Smooth muscle cell (in vitro differentiated cells): ENCODE data around the gene EEIG1. TPM values are rescaled to one million over a fixed set of nuclear protein-coding genes. Genes with fewer than 3 reads are reported as not detected.

Source experiments
- DNase-seq: peaks from one replicate; lab custom pipeline; 2025; ENCODE audit not compliant: unreplicated experiment; lab: John Stamatoyannopoulos, UW
- H2AFZ ChIP-seq: fragments of 200-600 bp; sonication (generic); 2 replicates; pipeline ENCODE4 v1.6.0; 2016; ENCODE audit warnings: antibody characterized with exemption, low read depth, mild to moderate bottlenecking
- H3F3A ChIP-seq: fragments of 200-600 bp; sonication (generic); 2 replicates; pipeline ENCODE4 v1.6.0; 2017; ENCODE audit warnings: antibody characterized with exemption, low read depth
- H3K27ac ChIP-seq: fragments of 200-600 bp; sonication (generic); 2 replicates; pipeline ENCODE4 v1.5.1; 2016; ENCODE audit warnings: low read depth, mild to moderate bottlenecking
- H3K27me3 ChIP-seq: fragments of 200-600 bp; sonication (generic); 2 replicates; pipeline ENCODE4 v1.6.1; 2016; ENCODE audit warnings: low read depth, mild to moderate bottlenecking
- H3K36me3 ChIP-seq: fragments of 200-600 bp; sonication (generic); 2 replicates; pipeline ENCODE4 v1.5.1; 2016; ENCODE audit warnings: low read depth
- H3K4me1 ChIP-seq: fragments of 200-600 bp; sonication (generic); 2 replicates; pipeline ENCODE4 v1.5.1; 2016; ENCODE audit warnings: low read depth
- H3K4me2 ChIP-seq: fragments of 200-600 bp; sonication (generic); 2 replicates; pipeline ENCODE4 v1.6.0; 2016; ENCODE audit warnings: mild to moderate bottlenecking
- H3K4me3 ChIP-seq: fragments of 200-600 bp; sonication (generic); 2 replicates; pipeline ENCODE4 v1.5.1; 2016; ENCODE audit warnings: mild to moderate bottlenecking
- H3K79me2 ChIP-seq: fragments of 200-600 bp; sonication (generic); 2 replicates; pipeline ENCODE4 v1.6.0; 2016; ENCODE audit warnings: low read depth, mild to moderate bottlenecking
- H3K9ac ChIP-seq: fragments of 200-600 bp; sonication (generic); 2 replicates; pipeline ENCODE4 v1.6.0; 2016; ENCODE audit warnings: low read depth
- H3K9me3 ChIP-seq: fragments of 200-600 bp; sonication (generic); replicated peaks from 2 replicates; pipeline ENCODE4 v1.5.1; 2016; ENCODE audit warnings: low read depth
- H4K20me1 ChIP-seq: fragments of 200-600 bp; sonication (generic); 2 replicates; pipeline ENCODE4 v1.6.0; 2016; ENCODE audit warnings: low read depth
- WGBS: methylation state at CpG from one replicate; pipeline ENCODE4 v1.1.7; 2016; ENCODE audit warnings: low lambda C conversion rate; 5-methylcytosine and 5-hydroxymethylcytosine counted together
- polyA plus RNA-seq: library from polyadenylated mRNA; unstranded; fragments of >200 nt; fragmentation: Nextera tagmentation; extraction: Ambion mirVana; gene quantifications from 2 replicates; pipeline ENCODE4 v1.2.1, GENCODE V29; 2016
- total RNA-seq: library from RNA; depleted of rRNA; stranded (reverse); fragments of >200 nt; gene quantifications from 2 replicates; pipeline ENCODE4 v1.2.3, GENCODE V29; 2014
- TF ChIP-seq, protein P1 (sequence below): fragments of 200-600 bp; sonication (generic); IDR thresholded peaks from 2 replicates; pipeline ENCODE4 v1.5.1; 2017; ENCODE audit warnings: borderline replicate concordance, mild to moderate bottlenecking, antibody characterized with exemption; ENCODE audit not compliant: insufficient read depth, poor library complexity, severe bottlenecking

The EEIG1 gene
- total and polyA plus RNA-seq, 2 experiments from 2014 or later = 9.2 to 18.1 TPM

DNA sequence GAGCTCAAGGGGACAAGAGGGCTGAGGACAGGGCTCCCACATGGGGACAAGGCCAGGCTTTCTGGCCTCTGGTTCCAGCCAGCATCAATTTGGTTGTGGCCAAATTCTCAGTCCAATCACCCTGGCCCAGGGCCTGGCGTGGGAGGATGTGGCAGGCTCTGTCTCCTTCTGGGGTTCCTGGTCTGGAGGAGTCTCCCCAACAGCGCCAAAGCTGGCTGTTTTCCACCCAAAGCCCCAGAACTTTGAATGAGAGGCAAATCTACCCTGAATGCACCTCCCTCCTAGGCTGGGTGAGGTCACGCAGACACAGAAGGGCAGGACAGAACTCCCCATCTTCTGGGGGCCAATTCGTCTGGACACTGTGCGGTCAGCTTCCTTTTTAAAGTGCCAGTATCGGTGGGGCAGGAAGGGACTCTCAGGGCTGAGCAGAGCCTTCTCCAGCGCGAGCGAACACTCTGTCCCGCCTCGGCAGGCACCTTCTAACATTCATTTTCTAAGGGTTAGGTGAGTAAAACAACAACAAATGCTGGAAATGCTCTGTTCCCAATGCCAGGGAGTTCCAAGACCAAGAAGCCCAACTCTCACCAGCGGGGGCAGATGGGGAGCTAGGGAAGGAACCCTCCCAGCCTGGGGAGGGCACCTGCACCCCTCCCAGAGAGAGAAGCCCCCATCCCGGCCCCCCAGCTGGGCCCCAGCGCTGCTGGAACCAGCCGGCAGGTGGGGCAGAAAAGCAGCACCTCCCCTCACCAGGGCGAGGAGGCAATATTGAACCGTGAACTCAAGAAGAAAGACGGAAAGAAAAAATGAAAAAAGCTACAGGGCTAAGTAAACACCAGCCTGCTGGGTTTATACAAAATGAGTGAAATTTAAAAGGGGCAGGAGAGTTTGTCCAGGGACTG, 39.5 kb downstream of the EEIG1 start:
- H3K4me2 ChIP-seq = no peak overlapping the region
- TF ChIP-seq, protein P1, sequence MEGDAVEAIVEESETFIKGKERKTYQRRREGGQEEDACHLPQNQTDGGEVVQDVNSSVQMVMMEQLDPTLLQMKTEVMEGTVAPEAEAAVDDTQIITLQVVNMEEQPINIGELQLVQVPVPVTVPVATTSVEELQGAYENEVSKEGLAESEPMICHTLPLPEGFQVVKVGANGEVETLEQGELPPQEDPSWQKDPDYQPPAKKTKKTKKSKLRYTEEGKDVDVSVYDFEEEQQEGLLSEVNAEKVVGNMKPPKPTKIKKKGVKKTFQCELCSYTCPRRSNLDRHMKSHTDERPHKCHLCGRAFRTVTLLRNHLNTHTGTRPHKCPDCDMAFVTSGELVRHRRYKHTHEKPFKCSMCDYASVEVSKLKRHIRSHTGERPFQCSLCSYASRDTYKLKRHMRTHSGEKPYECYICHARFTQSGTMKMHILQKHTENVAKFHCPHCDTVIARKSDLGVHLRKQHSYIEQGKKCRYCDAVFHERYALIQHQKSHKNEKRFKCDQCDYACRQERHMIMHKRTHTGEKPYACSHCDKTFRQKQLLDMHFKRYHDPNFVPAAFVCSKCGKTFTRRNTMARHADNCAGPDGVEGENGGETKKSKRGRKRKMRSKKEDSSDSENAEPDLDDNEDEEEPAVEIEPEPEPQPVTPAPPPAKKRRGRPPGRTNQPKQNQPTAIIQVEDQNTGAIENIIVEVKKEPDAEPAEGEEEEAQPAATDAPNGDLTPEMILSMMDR = no peak
- H3K36me3 ChIP-seq = no peaks in the 10 kb centered on the region
- peaks cover 4% of the 10 kb centered on the region for H3F3A ChIP-seq
- H3K27me3 ChIP-seq = no peaks in the 10 kb centered on the region
- H2AFZ ChIP-seq = no peak overlapping the region
- H3K27ac ChIP-seq = no peak overlapping the region
- WGBS = 91% methylated on average over 16 of the region's 18 CpGs
- peaks cover 10% of the 10 kb centered on the region for H4K20me1 ChIP-seq
- peaks cover 11% of the 10 kb centered on the region for H3K79me2 ChIP-seq
- H3K9me3 ChIP-seq = no peaks in the 10 kb centered on the region
- no peak overlapping the region for H3K9ac ChIP-seq
- H3K4me3 ChIP-seq = no peak overlapping the region
- peaks cover 8% of the 10 kb centered on the region for H3K4me1 ChIP-seq
- no peak for DNase-seq

DNA sequence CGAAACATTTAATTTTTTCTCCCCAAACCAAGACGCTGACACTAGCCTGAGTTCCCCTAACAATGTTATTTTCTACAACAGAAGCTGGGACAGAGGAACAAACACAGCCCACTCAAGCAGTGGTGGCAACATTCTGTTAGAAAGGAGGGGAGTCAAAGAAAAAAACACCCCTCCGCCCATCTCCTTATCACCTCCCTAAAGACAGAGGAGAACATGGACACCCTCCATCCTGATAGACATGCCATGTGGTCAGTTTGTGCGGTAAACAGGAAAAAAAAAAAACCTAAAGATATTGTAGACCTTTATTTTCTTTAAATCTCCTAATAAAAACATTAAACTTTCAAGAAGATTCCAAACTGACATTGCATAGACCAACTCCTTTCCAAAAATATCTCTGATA, 40.2 kb downstream of the EEIG1 start:
- H3K9ac ChIP-seq = no peak overlapping the region
- no peak overlapping the region for H3K27ac ChIP-seq
- no peak for DNase-seq
- H3K79me2 ChIP-seq = peaks cover 14% of the 10 kb centered on the region
- 99% methylated on average over 4 of the region's 4 CpGs for WGBS
- H3K36me3 ChIP-seq = no peaks in the 10 kb centered on the region
- H3K27me3 ChIP-seq = no peaks in the 10 kb centered on the region
- H3F3A ChIP-seq = peaks cover 10% of the 10 kb centered on the region
- no peak overlapping the region for H2AFZ ChIP-seq
- no peak overlapping the region for H3K4me2 ChIP-seq
- peaks cover 17% of the 10 kb centered on the region for H4K20me1 ChIP-seq
- TF ChIP-seq, protein P1 = no peak
- H3K4me1 ChIP-seq = peaks cover 14% of the 10 kb centered on the region
- no peaks in the 10 kb centered on the region for H3K9me3 ChIP-seq
- no peak overlapping the region for H3K4me3 ChIP-seq

DNA sequence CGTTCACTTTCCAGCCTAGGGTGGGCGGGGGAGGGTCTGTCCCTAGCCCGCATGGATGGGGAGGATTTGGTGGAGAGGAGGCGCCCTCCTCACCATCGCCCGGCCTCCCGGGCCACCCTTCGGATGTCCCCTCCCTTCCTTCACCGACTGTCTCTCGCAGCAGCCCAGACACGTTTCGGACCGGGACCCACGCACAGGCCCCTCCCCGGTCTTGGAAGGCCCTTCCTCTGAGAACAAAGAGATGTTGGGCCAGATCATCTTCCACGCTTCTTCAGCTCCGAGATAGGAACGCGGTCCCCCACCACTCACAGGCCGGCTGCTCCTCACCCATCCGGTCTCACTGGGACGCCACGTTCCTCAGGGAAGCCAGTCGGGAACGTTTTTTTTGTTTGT, 42.5 kb downstream of the EEIG1 start:
- Histone ChIP-seq H3K9me3 (no peaks in the 10 kb centered on the region), H3K4me3 (peak overlapping the region; percentile 64), H3K79me2 (peaks cover 21% of the 10 kb centered on the region), H3K9ac (no peak overlapping the region), H3K27me3 (no peaks in the 10 kb centered on the region), H2AFZ (no peak overlapping the region), H4K20me1 (peaks cover 18% of the 10 kb centered on the region), H3K4me1 (peaks cover 14% of the 10 kb centered on the region), H3K36me3 (no peaks in the 10 kb centered on the region), H3F3A (peaks cover 6% of the 10 kb centered on the region), H3K27ac (no peak overlapping the region), H3K4me2 (peak overlapping the region; percentile 96)
- TF ChIP-seq, protein P1 = no peak
- DNase-seq = no peak
- WGBS = 43% methylated on average over 21 of the region's 25 CpGs
